ENCODE measurements around the gene COL23A1.

DNA sequence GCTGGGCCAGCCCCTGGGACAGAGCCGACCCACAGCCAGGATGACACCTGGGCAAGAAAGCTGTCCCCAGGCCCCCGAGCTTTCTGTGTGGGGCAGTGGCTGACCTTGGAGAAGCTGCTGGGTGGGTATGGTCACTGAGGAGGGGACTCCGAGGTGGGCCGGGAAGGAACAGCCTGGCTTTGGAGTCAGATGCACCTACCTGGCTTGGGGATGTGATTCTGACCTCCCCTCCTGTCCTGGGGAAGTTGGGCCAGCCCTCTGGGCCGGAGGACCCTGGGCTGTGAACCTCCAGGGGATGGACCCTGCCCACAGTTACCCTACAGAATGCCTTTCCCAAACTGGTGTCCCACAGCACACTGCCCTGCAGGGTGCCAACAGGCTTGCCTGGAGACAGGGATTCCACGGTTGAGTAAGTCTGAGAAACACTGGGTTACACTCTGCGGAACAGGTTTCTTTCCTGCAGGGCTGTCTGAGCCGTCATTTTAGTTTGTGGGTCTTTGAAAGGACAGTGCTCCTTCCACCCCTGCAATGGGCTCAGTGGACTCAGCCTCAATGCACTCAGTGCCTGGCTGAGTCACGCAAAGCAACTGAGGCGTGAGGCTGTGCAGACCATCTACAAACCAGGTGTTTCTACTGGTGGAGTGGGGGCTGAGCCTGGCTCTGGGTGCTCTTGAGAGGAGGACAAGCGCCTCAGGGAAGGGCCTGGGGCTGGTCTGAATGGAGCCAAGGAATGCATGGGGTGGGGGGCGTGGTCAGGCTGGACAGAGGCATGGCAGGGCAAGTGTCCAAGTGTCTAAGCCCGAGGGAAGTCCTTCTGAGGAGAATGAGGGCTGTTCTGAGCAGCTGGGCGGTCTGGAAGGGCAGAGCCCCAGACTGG, 316.3 kb downstream of the COL23A1 start:
- no peak for TF ChIP-seq CTCF (IDR thresholded peaks at IDR 0.05)
- TF ChIP-seq EP300 (IDR thresholded peaks at IDR 0.05), result no peak
- TF ChIP-seq POLR2A (IDR thresholded peaks at IDR 0.05), result no peak
- TF ChIP-seq POLR2AphosphoS5 (IDR thresholded peaks at IDR 0.05), result no peak

Measured in gastroesophageal sphincter (tissue), 3 donors.